ENCODE results near the gene COL25A1.

DNA sequence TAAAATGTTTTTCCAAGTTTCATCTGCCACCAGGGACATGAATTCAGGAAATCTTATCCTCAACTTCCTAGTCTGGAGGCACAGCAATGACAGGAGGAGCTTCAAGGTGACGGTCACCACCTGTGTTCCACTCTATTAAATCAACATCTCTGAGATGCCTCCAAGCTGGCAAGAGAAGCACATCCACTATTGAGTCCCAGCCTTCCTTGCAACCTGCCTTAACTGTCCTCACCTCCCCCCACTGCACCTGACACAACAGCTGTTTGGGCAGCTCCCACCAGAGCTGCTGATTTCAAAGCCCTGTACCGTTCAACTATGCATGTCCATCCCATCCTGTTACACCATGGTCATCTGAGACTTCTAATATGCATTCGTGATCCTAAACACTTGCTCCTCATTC, 123.4 kb downstream of the COL25A1 start:
- TF ChIP-seq, protein P1, sequence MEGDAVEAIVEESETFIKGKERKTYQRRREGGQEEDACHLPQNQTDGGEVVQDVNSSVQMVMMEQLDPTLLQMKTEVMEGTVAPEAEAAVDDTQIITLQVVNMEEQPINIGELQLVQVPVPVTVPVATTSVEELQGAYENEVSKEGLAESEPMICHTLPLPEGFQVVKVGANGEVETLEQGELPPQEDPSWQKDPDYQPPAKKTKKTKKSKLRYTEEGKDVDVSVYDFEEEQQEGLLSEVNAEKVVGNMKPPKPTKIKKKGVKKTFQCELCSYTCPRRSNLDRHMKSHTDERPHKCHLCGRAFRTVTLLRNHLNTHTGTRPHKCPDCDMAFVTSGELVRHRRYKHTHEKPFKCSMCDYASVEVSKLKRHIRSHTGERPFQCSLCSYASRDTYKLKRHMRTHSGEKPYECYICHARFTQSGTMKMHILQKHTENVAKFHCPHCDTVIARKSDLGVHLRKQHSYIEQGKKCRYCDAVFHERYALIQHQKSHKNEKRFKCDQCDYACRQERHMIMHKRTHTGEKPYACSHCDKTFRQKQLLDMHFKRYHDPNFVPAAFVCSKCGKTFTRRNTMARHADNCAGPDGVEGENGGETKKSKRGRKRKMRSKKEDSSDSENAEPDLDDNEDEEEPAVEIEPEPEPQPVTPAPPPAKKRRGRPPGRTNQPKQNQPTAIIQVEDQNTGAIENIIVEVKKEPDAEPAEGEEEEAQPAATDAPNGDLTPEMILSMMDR (IDR thresholded peaks at IDR 0.05) = no peak
- TF ChIP-seq POLR2A (IDR thresholded peaks at IDR 0.05) = no peak
- no peak for TF ChIP-seq POLR2AphosphoS5 (IDR thresholded peaks at IDR 0.05)

Measured in upper lobe of left lung (tissue), 4 donors.